ENCODE measurements around the gene GMDS. TPM values are rescaled to one million over a fixed set of nuclear protein-coding genes. Genes with fewer than 3 reads are reported as not detected.

The GMDS gene
- total RNA-seq, 2 experiments from 2014 or later: 13.9 to 16.4 TPM

- Histone ChIP-seq H3K9me3 (ENCODE audit: control insufficient read depth in 1 of 2, insufficient read depth in 1 of 2, low read length in 2 of 2) (peaks cover 3 to 10% of the 10 kb centered on the region in 2 experiments), H3K4me1 (ENCODE audit: insufficient read depth, low read length) (no peaks in the 10 kb centered on the region), H3K27me3 (ENCODE audit: control insufficient read depth in 1 of 2, insufficient read depth in 2 of 2, low read length in 2 of 2) (no peaks in the 10 kb centered on the region), H3K36me3 (ENCODE audit: insufficient read depth, low read length) (no peaks in the 10 kb centered on the region), H3K4me3 (ENCODE audit: low read length) (no peak overlapping the region), H3K27ac (ENCODE audit: low read depth in 1 of 2, low read length in 2 of 2) (no peak overlapping the region)
- intact Hi-C loops (cut with DNase I, micrococcal nuclease): no loop called here
- Mint-ChIP-seq H3K4me1 (ENCODE audit: low read depth) (no peaks in the 10 kb centered on the region), H3K4me3 (no peak overlapping the region), H3K27me3 (no peaks in the 10 kb centered on the region), H3K27ac (no peak overlapping the region), H3K36me3 (ENCODE audit: low read depth) (peaks cover 40% of the 10 kb centered on the region), H3K9me3 (no peaks in the 10 kb centered on the region)
- DNase-seq (no peak), ATAC-seq (ENCODE audit: poor library complexity) (no peak)
- CTCF ChIA-PET: no interaction called here
- POLR2A ChIA-PET: no interaction called here
- TF ChIP-seq CTCF (IDR thresholded peaks at IDR 0.05): no peak
Measured at GRCh38 chr6:1930356-1930755, 315.0 kb downstream of the GMDS start.

GRCh38 chr6:1929931-1930330 lies 315.5 kb downstream of the GMDS start:
- DNase-seq: no peak
- H3K36me3 ChIP-seq (ENCODE audit: insufficient read depth, low read length): no peaks in the 10 kb centered on the region
- H3K27ac Mint-ChIP-seq: no peak overlapping the region

GRCh38 chr6:1925743-1926430 lies 319.5 kb downstream of the GMDS start:
- H3K9me3 Mint-ChIP-seq: no peaks in the 10 kb centered on the region
- intact Hi-C loops (cut with DNase I, micrococcal nuclease): no loop called here
- H3K27me3 Mint-ChIP-seq: no peaks in the 10 kb centered on the region
- no peak overlapping the region for H3K27ac Mint-ChIP-seq
- POLR2A ChIA-PET: no interaction called here
- Histone ChIP-seq H3K9me3 (ENCODE audit: control insufficient read depth in 1 of 2, insufficient read depth in 1 of 2, low read length in 2 of 2) (peaks cover 0 to 4% of the 10 kb centered on the region in 2 experiments), H3K27me3 (ENCODE audit: control insufficient read depth in 1 of 2, insufficient read depth in 2 of 2, low read length in 2 of 2) (no peaks in the 10 kb centered on the region), H3K4me1 (ENCODE audit: insufficient read depth, low read length) (no peaks in the 10 kb centered on the region), H3K36me3 (ENCODE audit: insufficient read depth, low read length) (no peaks in the 10 kb centered on the region), H3K27ac (ENCODE audit: low read depth in 1 of 2, low read length in 2 of 2) (no peak overlapping the region), H3K4me3 (ENCODE audit: low read length) (no peak overlapping the region)
- H3K4me3 Mint-ChIP-seq: no peak overlapping the region
- ATAC-seq (ENCODE audit: poor library complexity) (no peak), DNase-seq (no peak)
- H3K36me3 Mint-ChIP-seq (ENCODE audit: low read depth): peaks cover 24% of the 10 kb centered on the region
- TF ChIP-seq CTCF (IDR thresholded peaks at IDR 0.05): no peak
- no peaks in the 10 kb centered on the region for H3K4me1 Mint-ChIP-seq (ENCODE audit: low read depth)
- CTCF ChIA-PET: no interaction called here

More at GRCh38 chr6:1929931-1930330, 315.5 kb downstream of the GMDS start:
- H3K27me3 ChIP-seq (ENCODE audit: control insufficient read depth in 1 of 2, insufficient read depth in 2 of 2, low read length in 2 of 2): no peaks in the 10 kb centered on the region
- Mint-ChIP-seq H3K4me3 (no peak overlapping the region), H3K27me3 (no peaks in the 10 kb centered on the region), H3K36me3 (ENCODE audit: low read depth) (peaks cover 39% of the 10 kb centered on the region), H3K4me1 (ENCODE audit: low read depth) (no peaks in the 10 kb centered on the region), H3K9me3 (no peaks in the 10 kb centered on the region)
- H3K9me3 ChIP-seq (ENCODE audit: control insufficient read depth in 1 of 2, insufficient read depth in 1 of 2, low read length in 2 of 2): peaks cover 3 to 7% of the 10 kb centered on the region in 2 experiments
- H3K4me1 ChIP-seq (ENCODE audit: insufficient read depth, low read length): no peaks in the 10 kb centered on the region
- intact Hi-C loops (cut with DNase I, micrococcal nuclease): no loop called here
- ChIA-PET POLR2A (no interaction called here), CTCF (no interaction called here)
- ATAC-seq (ENCODE audit: poor library complexity): no peak
- TF ChIP-seq CTCF (IDR thresholded peaks at IDR 0.05): no peak
- H3K4me3 ChIP-seq (ENCODE audit: low read length): no peak overlapping the region
- H3K27ac ChIP-seq (ENCODE audit: low read depth in 1 of 2, low read length in 2 of 2): no peak overlapping the region

Measured in CD4-positive, alpha-beta T cell (primary cell).